Measurements from ENCODE around the gene LRRC15. TPM values are rescaled to one million over a fixed set of nuclear protein-coding genes. Genes with fewer than 3 reads are reported as not detected.

Gene LRRC15
- total RNA-seq, 1 donor from 2014 or later = 0.52 TPM

GRCh38 chr3:194315088-194315964 is 54.2 kb downstream of the LRRC15 start:
- peaks cover 41 to 44% (median 41%) of the 10 kb centered on the region in 3 donors for H3K27me3 ChIP-seq (ENCODE audit: control insufficient read depth in 3 of 3, insufficient read depth in 3 of 3, low read length in 3 of 3)
- H3K9ac ChIP-seq (ENCODE audit: low read depth in 1 of 3, low read length in 3 of 3) = peak overlapping the region; percentile 62 to 72 (median 70)
- H3K9me3 ChIP-seq (ENCODE audit: control insufficient read depth in 3 of 3, low read length in 3 of 3) = no peaks in the 10 kb centered on the region
- peak overlapping the region; percentile 66 to 74 (median 73) for H3K4me3 ChIP-seq (ENCODE audit: low read length in 3 of 3)
- H3K4me1 ChIP-seq (ENCODE audit: control insufficient read depth in 3 of 3, insufficient read depth in 3 of 3, low read length in 3 of 3) = peaks cover 25 to 32% (median 28%) of the 10 kb centered on the region in 3 donors
- peak overlapping the region; percentile 51 for H3K27ac ChIP-seq (ENCODE audit: low read depth, low read length)
- no peaks in the 10 kb centered on the region for H3K36me3 ChIP-seq (ENCODE audit: control insufficient read depth in 3 of 3, insufficient read depth in 3 of 3, low read length in 3 of 3)

DNA sequence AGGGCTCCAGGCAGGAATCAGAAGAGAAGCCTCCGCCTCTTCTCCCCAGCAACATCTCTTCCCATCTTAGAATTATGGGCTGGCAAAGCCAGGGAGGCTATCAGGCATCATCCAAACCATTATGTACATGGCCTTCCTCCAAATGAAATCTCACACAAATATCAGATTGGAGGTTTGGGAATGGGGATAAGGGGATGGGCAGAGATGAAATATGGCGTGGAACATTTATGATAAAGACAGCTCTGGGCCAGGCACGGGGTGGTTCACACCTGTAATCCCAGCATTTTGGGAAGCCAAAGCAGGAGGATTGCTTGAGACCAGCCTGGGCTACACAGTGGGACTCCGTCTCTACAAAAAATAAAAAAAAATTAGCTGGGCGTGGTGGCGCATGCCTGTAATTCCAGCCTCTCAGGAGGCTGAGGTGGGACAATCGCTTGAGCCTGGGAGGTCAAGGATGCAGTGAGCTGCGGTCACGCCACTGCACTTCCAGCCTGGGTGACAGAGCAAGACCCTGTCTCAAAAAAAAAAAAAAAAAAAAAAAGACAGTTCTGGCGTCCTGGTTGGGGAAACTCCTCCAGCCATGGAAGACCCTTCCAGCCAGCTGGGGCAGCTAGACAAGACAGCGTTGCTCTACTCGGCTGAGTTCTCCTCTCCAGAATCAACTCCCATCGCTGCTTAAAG is 55.0 kb downstream of the LRRC15 start:
- Histone ChIP-seq H3K9me3 (ENCODE audit: control insufficient read depth in 3 of 3, low read length in 3 of 3) (no peaks in the 10 kb centered on the region), H3K9ac (ENCODE audit: low read depth in 1 of 3, low read length in 3 of 3) (peak overlapping the region in 2 of 3 donors; percentile 70 to 72), H3K27me3 (ENCODE audit: control insufficient read depth in 3 of 3, insufficient read depth in 3 of 3, low read length in 3 of 3) (peaks cover 43 to 44% (median 44%) of the 10 kb centered on the region in 3 donors), H3K4me3 (ENCODE audit: low read length in 3 of 3) (peak overlapping the region in 2 of 3 donors; percentile 73 to 74), H3K4me1 (ENCODE audit: control insufficient read depth in 3 of 3, insufficient read depth in 3 of 3, low read length in 3 of 3) (peaks cover 25 to 32% (median 28%) of the 10 kb centered on the region in 3 donors), H3K27ac (ENCODE audit: low read depth, low read length) (peak overlapping the region; percentile 51), H3K36me3 (ENCODE audit: control insufficient read depth in 3 of 3, insufficient read depth in 3 of 3, low read length in 3 of 3) (no peaks in the 10 kb centered on the region)

- Histone ChIP-seq H3K9ac (ENCODE audit: low read depth in 1 of 3, low read length in 3 of 3) (peak overlapping the region in 1 of 3 donors; percentile 33), H3K4me3 (ENCODE audit: low read length in 3 of 3) (no peak overlapping the region), H3K27me3 (ENCODE audit: control insufficient read depth in 3 of 3, insufficient read depth in 3 of 3, low read length in 3 of 3) (peaks cover 43 to 44% (median 44%) of the 10 kb centered on the region in 3 donors), H3K9me3 (ENCODE audit: control insufficient read depth in 3 of 3, low read length in 3 of 3) (no peaks in the 10 kb centered on the region), H3K27ac (ENCODE audit: low read depth, low read length) (no peak overlapping the region), H3K36me3 (ENCODE audit: control insufficient read depth in 3 of 3, insufficient read depth in 3 of 3, low read length in 3 of 3) (no peaks in the 10 kb centered on the region), H3K4me1 (ENCODE audit: control insufficient read depth in 3 of 3, insufficient read depth in 3 of 3, low read length in 3 of 3) (peaks cover 25 to 32% (median 28%) of the 10 kb centered on the region in 3 donors)
Observed at GRCh38 chr3:194313560-194314387, 55.8 kb downstream of the LRRC15 start.

DNA sequence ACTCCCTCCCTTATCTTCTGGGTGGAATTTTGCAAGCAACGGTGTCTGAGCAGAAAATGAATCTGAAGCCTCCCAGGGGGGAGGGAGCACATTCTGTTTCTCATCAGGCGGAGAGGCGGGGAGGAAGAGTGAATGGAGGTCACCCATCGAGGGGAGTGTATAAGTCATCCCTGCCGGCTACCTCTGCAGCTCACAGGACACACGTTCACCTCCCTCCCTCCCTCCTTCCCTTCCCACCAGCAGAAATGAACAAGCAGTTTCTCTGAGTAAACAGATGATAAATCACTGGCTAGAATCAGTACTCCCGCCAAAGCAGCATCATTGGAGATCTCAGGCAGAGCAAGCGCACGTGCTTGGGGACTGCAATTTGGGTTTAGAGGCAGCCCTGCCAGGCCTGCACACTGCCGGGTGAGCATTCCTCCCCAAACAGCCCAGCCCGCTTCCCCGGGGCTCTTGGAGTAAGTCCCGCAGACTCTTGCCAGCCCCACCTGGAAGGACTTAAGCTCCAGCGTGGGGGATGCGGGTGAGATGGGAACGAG is 56.7 kb downstream of the LRRC15 start:
- Histone ChIP-seq H3K9ac (ENCODE audit: low read depth in 1 of 3, low read length in 3 of 3) (no peak overlapping the region), H3K4me3 (ENCODE audit: low read length in 3 of 3) (no peak overlapping the region), H3K4me1 (ENCODE audit: control insufficient read depth in 3 of 3, insufficient read depth in 3 of 3, low read length in 3 of 3) (peaks cover 25 to 32% (median 28%) of the 10 kb centered on the region in 3 donors), H3K27me3 (ENCODE audit: control insufficient read depth in 3 of 3, insufficient read depth in 3 of 3, low read length in 3 of 3) (peaks cover 40 to 44% (median 44%) of the 10 kb centered on the region in 3 donors), H3K9me3 (ENCODE audit: control insufficient read depth in 3 of 3, low read length in 3 of 3) (no peaks in the 10 kb centered on the region), H3K27ac (ENCODE audit: low read depth, low read length) (no peak overlapping the region), H3K36me3 (ENCODE audit: control insufficient read depth in 3 of 3, insufficient read depth in 3 of 3, low read length in 3 of 3) (no peaks in the 10 kb centered on the region)

- no peak overlapping the region for H3K27ac ChIP-seq (ENCODE audit: low read depth, low read length)
- peaks cover 36 to 42% (median 41%) of the 10 kb centered on the region in 3 donors for H3K27me3 ChIP-seq (ENCODE audit: control insufficient read depth in 3 of 3, insufficient read depth in 3 of 3, low read length in 3 of 3)
Observed at GRCh38 chr3:194312186-194312742, 57.3 kb downstream of the LRRC15 start.

DNA sequence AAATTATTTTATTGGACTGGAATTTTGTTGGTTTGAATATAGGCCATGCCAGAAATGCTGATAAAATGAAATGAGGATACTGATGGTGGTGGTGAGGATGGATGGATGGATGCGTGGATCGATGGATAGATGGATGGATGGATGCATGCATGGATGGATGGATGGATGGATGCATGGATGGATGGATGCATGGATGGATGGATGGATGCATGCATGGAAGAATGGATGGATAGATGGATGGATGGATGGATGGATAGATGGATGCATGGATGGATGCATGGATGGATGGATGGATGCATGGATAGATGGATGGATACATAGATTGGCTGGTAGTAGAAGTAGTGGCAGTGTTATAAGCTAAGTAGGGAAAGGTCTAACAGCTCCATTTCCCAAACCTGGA is 58.5 kb downstream of the LRRC15 start:
- Histone ChIP-seq H3K9me3 (ENCODE audit: control insufficient read depth in 3 of 3, low read length in 3 of 3) (no peaks in the 10 kb centered on the region), H3K4me1 (ENCODE audit: control insufficient read depth in 3 of 3, insufficient read depth in 3 of 3, low read length in 3 of 3) (peaks cover 24 to 34% (median 29%) of the 10 kb centered on the region in 3 donors), H3K27ac (ENCODE audit: low read depth, low read length) (no peak overlapping the region), H3K9ac (ENCODE audit: low read depth in 1 of 3, low read length in 3 of 3) (no peak overlapping the region), H3K27me3 (ENCODE audit: control insufficient read depth in 3 of 3, insufficient read depth in 3 of 3, low read length in 3 of 3) (peaks cover 38 to 41% (median 39%) of the 10 kb centered on the region in 3 donors), H3K36me3 (ENCODE audit: control insufficient read depth in 3 of 3, insufficient read depth in 3 of 3, low read length in 3 of 3) (no peaks in the 10 kb centered on the region), H3K4me3 (ENCODE audit: low read length in 3 of 3) (no peak overlapping the region)

More at GRCh38 chr3:194312186-194312742, 57.3 kb downstream of the LRRC15 start:
- H3K36me3 ChIP-seq (ENCODE audit: control insufficient read depth in 3 of 3, insufficient read depth in 3 of 3, low read length in 3 of 3) = no peaks in the 10 kb centered on the region
- H3K9ac ChIP-seq (ENCODE audit: low read depth in 1 of 3, low read length in 3 of 3) = no peak overlapping the region
- H3K4me3 ChIP-seq (ENCODE audit: low read length in 3 of 3) = no peak overlapping the region
- peaks cover 25 to 32% (median 28%) of the 10 kb centered on the region in 3 donors for H3K4me1 ChIP-seq (ENCODE audit: control insufficient read depth in 3 of 3, insufficient read depth in 3 of 3, low read length in 3 of 3)
- no peaks in the 10 kb centered on the region for H3K9me3 ChIP-seq (ENCODE audit: control insufficient read depth in 3 of 3, low read length in 3 of 3)

DNA sequence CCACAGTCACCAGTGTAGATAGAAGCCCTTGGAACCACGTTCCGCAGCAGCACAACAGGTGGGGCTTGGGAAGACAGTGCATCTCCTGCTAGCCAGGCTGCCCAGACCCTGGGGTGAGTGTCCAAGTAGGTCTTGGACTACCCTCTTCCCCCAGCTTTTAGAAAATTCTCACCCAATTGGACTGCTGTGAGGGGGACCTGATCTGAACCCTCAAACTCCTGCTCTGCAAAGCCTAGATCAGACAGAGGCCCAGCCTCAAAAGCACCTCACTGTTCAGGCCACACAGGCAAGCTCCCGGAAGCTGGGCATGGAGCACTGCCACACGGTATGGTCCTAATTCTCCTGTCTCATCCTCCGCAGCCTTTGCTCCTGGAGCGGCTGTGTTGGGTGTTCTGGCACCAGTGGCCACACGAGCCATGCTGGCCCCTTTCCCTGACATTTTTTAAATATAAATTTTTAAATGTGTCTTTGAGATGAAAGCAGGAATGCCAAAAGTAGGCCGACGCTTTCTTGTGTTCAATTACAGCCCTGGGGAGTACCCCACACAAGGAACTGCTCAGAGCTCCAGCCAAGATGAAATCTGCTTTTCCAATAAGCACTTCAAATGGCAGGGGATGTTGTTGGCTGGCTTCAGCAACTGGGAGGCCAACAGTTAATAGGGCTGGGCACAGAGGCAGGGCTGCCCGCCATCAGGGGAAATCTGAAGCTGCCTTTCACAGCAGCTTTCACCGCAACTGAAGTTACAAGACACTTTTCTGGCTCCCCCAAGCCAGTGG is 59.3 kb downstream of the LRRC15 start:
- peaks cover 34 to 41% (median 39%) of the 10 kb centered on the region in 3 donors for H3K27me3 ChIP-seq (ENCODE audit: control insufficient read depth in 3 of 3, insufficient read depth in 3 of 3, low read length in 3 of 3)
- no peaks in the 10 kb centered on the region for H3K36me3 ChIP-seq (ENCODE audit: control insufficient read depth in 3 of 3, insufficient read depth in 3 of 3, low read length in 3 of 3)
- no peak overlapping the region for H3K4me3 ChIP-seq (ENCODE audit: low read length in 3 of 3)

GRCh38 chr3:194308601-194309449 is 60.7 kb downstream of the LRRC15 start:
- Histone ChIP-seq H3K9ac (ENCODE audit: low read depth in 1 of 3, low read length in 3 of 3) (no peak overlapping the region), H3K4me1 (ENCODE audit: control insufficient read depth in 3 of 3, insufficient read depth in 3 of 3, low read length in 3 of 3) (peaks cover 13 to 18% (median 15%) of the 10 kb centered on the region in 3 donors), H3K36me3 (ENCODE audit: control insufficient read depth in 3 of 3, insufficient read depth in 3 of 3, low read length in 3 of 3) (no peaks in the 10 kb centered on the region), H3K9me3 (ENCODE audit: control insufficient read depth in 3 of 3, low read length in 3 of 3) (no peaks in the 10 kb centered on the region), H3K27ac (ENCODE audit: low read depth, low read length) (no peak overlapping the region), H3K27me3 (ENCODE audit: control insufficient read depth in 3 of 3, insufficient read depth in 3 of 3, low read length in 3 of 3) (peaks cover 26 to 35% (median 27%) of the 10 kb centered on the region in 3 donors), H3K4me3 (ENCODE audit: low read length in 3 of 3) (no peak overlapping the region)

More for the DNA sequence above, 59.3 kb downstream of the LRRC15 start:
- no peaks in the 10 kb centered on the region for H3K9me3 ChIP-seq (ENCODE audit: control insufficient read depth in 3 of 3, low read length in 3 of 3)
- H3K4me1 ChIP-seq (ENCODE audit: control insufficient read depth in 3 of 3, insufficient read depth in 3 of 3, low read length in 3 of 3) = peaks cover 20 to 29% (median 23%) of the 10 kb centered on the region in 3 donors
- H3K9ac ChIP-seq (ENCODE audit: low read depth in 1 of 3, low read length in 3 of 3) = no peak overlapping the region
- H3K27ac ChIP-seq (ENCODE audit: low read depth, low read length) = no peak overlapping the region
